Transverse colon (tissue), 4 donors: ENCODE results near the gene TUNAR.

ENCODE experiments used
- CTCF ChIP-seq, 5 experiments: fragments of 200-600 bp in 3 of 5; fragments of 450-650 bp in 2 of 5; sonication (generic) in 3 of 5; IDR thresholded peaks; 1 replicate in 2 of 5; 2 replicates in 3 of 5; pipeline ENCODE4 v1.5.1; 2016 to 2017; ENCODE audit warnings: antibody characterized with exemption in 5 of 5, inconsistent platforms in 3 of 5, mild to moderate bottlenecking in 2 of 5, moderate library complexity in 1 of 5
- EP300 ChIP-seq: sonication (generic); formaldehyde crosslinking; IDR thresholded peaks from one replicate; pipeline ENCODE4 v1.6.1; 2017; ENCODE audit warnings: antibody characterized with exemption, low read depth
- POLR2A ChIP-seq: fragments of 450-650 bp; IDR thresholded peaks from one replicate; pipeline ENCODE4 v1.6.1; 2016; ENCODE audit warnings: antibody characterized with exemption, mild to moderate bottlenecking, moderate library complexity
- POLR2AphosphoS5 ChIP-seq, 3 donors: sonication (generic); formaldehyde crosslinking; IDR thresholded peaks; one replicate each; pipeline ENCODE4 v1.6.1; 2016; ENCODE audit warnings: antibody characterized with exemption in 3 of 3

DNA sequence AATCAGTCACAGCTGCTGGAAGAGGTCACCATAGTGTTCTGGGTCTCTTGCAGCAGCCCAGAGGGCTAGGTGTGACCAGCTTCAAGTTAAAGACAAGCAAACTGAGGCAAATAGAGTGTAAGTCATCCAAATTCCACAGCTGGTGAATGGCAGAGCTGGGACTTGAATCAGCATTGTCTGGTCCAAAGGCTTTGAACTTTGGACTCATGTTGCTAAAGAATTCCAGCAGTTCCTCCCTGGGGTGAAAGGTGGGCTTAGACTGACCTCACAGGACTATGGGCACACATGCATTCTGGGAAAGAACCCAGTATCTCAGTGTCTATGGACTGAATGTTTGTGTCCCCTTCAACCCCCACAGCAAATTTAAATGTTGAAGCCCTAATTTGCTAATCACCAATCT, 54.8 kb downstream of the TUNAR start:
- TF ChIP-seq POLR2A (no peak), POLR2AphosphoS5 (IDR thresholded peaks at IDR 0.05) (no peak), CTCF (IDR thresholded peaks at IDR 0.05) (no peak), EP300 (no peak)
